HG03196 (cell line): Measurements from ENCODE around the gene PSTPIP2.

Source experiments
- ATAC-seq: cut with Tn5 transposase; IDR thresholded peaks from one replicate; pipeline ENCODE4 v1.9.1; 2021; ENCODE audit not compliant: unreplicated experiment

The PSTPIP2 gene

GRCh38 chr18:45938488-45938935 lies 133.5 kb downstream of the PSTPIP2 start:
- no peak for ATAC-seq

- ATAC-seq: no peak
Measured at GRCh38 chr18:45935591-45936335, 136.3 kb downstream of the PSTPIP2 start.
